ENCODE data around the gene ASPG.

DNA sequence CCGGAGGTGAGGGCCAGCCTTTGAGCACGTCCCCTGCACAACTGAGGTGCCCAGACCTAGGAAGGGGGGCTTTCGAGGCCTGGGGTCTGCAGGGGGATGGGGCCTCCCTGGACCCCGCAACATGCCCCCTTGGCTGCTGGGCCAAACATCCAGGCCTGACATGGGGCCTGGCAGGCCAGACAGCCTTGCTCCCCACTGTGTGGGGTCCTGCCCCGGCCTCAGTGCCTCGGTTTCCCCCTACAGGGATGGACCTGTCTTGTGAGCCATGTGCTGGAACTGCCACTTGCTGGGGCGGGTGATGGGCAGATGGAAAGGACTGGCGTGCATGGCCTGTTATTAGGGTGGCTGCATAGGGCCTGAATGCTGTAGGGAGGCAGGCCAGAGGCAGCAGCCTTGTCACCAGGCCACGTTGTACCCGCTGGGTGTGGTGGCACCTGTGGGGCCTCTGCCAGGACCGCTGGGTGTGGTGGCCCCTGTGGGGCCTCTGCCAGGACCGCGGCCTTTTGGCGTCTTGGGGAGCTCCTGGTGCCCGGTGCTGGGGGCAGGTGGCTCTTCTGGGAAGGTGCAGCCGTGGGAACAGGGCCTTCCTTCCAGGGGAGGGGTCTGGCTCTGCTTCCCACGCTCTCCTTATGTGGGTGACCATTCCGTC, 20.4 kb downstream of the ASPG start:
- TF ChIP-seq CTCF (IDR thresholded peaks at IDR 0.05) (no peak), POLR2A (IDR thresholded peaks at IDR 0.05) (no peak)

All from esophagus squamous epithelium (tissue), 4 donors.